ENCODE results near the gene ELAC1.

DNA sequence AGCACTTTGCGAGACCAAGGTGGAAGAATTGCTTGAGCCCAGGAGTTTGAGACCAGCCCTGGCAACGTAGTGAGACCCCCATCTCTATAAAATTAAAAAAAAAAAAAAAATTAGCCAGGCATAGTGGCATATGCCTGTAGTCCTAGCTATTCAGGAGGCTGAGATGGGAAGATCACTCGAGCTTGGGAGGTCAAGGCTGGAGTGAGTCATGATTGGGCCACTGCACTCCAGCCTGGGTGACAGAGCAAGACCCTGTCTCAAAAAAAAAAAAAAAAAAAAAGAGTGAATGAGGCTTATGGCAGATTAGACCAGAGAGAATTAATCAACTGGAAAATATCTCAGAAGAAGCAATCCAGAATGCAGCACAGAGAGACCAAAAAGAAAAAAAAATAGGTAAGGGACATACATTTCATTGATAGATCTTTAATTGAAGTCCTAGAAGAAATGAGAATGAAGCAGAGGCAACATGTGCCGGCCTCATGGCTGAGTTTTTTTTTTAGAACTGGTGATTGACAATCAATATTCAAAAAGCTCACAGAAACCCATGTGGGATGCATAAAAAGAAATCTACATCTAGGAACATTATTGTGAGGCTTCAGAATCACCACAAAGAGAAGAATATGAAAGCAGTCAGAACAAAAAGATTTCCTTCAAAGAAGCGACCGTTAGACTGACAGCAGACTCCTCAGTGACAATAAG is 32.2 kb upstream of the ELAC1 start:
- no peak for TF ChIP-seq CTCF (conservative IDR thresholded peaks at IDR 0.05; ENCODE audit: low read length)
- TF ChIP-seq EZH2phosphoT487 (IDR thresholded peaks at IDR 0.05; ENCODE audit: borderline replicate concordance, low read depth, low read length) = no peak
